HG03064 (cell line): Measurements from ENCODE around the gene AMPD2.
"Not testable (repeated sequence)": the region's sequence is repeated elsewhere in the genome, so short reads cannot be mapped to it uniquely, and the experiment has no call there.

Source experiments
- ATAC-seq: cut with Tn5 transposase; IDR thresholded peaks from one replicate; pipeline ENCODE4 v1.9.1; 2021; ENCODE audit warnings: low read depth; ENCODE audit not compliant: unreplicated experiment

AMPD2 gene

GRCh38 chr1:109669949-109670302 is 50.3 kb downstream of the AMPD2 start:
- not testable (repeated sequence) for ATAC-seq

GRCh38 chr1:109671067-109671466 is 51.4 kb downstream of the AMPD2 start:
- no peak for ATAC-seq

- not testable (repeated sequence) for ATAC-seq
These were observed 54.2 kb downstream of the AMPD2 start for GRCh38 chr1:109673861-109674260.

- not testable (repeated sequence) for ATAC-seq
These were observed 57.2 kb downstream of the AMPD2 start for GRCh38 chr1:109676683-109677381.

GRCh38 chr1:109677459-109677858 is 57.8 kb downstream of the AMPD2 start:
- ATAC-seq: no peak

GRCh38 chr1:109678637-109679036 is 59.0 kb downstream of the AMPD2 start:
- ATAC-seq: not testable (repeated sequence)
